GM12872 (cell line): ENCODE results near the gene SELENBP1.
A peak's percentile ranks its signal among the peaks of the same experiment; 100 is the strongest.

ENCODE experiments used
- CTCF ChIP-seq: IDR thresholded peaks from 3 replicates; pipeline ENCODE4 v1.5.1; 2011; ENCODE audit warnings: low read depth, mild to moderate bottlenecking, low read length, moderate library complexity; ENCODE audit not compliant: insufficient read depth

Gene SELENBP1

DNA sequence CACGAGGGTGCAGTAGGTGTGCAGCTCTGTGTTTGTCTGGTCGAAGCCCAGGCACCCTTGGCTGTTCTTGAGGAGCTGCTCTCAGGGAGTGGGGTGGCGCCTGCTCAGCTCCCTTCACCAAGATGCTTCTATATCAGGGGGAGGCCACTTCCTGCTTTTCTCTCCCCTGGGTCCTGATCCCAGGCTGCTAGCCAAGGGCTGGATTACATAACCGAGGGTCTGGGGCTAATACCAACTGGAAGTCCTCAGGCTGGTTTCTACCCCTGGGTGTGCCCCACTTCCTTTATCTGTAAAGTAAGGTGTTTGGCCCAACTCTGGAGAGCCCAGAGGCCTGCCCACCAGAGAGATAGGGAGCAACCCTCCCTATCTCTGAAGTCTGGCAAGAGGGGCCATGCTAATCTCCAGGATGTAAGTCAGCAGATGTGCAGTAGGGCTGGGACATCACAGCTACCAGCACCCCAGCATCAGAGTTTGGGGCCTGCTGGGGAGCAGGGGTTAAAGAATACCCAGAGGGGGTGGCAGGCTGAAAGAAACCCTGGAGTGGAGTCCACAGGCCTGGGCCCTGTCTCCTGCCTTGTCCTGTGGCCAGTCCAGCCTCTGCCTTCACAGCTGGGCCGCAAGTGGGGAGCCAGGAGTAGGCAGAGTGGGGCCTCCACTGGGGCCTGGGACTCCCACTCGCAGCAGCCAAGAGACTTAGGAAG is 2.1 kb downstream of the SELENBP1 start:
- TF ChIP-seq CTCF, result no peak

GRCh38 chr1:151369621-151370048 is 2.9 kb downstream of the SELENBP1 start:
- TF ChIP-seq CTCF, result no peak

- no peak for TF ChIP-seq CTCF
These were observed 3.2 kb downstream of the SELENBP1 start for GRCh38 chr1:151369302-151369610.

GRCh38 chr1:151368393-151369301 is 3.9 kb downstream of the SELENBP1 start:
- no peak for TF ChIP-seq CTCF

DNA sequence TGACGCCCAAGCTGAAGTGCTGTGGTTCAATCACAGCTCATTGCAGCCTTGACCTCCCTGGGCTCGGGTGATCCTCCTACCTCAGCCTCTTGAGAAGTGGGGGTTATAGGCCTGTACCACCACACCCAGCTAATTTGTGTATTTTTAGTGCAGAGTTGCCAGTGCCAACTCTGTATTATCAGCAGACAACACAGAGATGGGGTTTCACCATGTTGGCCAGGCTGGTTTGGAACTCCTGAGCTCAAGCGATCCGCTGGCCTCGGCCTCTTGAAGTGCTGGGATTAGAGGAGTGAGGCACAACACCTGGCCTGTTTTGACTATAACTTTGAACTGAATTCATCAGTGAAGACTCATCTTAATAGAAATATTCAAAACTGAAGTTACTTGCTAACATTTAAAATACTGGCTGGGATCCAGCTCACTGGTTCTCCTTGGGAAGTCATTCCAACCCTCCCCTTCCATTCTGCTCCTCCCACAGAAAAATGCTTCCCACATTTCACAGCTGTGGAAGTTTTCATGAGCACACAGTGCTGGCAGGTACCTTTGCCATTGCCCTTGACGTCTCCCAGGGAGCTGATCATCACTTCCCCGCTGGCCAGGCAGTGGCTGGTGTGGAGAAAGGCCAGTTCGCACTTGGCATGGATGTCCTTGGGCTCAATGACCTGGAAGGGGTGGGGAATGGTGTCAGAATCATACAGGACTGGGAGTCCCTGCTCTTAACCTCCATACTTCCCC is 4.7 kb downstream of the SELENBP1 start:
- no peak for TF ChIP-seq CTCF

DNA sequence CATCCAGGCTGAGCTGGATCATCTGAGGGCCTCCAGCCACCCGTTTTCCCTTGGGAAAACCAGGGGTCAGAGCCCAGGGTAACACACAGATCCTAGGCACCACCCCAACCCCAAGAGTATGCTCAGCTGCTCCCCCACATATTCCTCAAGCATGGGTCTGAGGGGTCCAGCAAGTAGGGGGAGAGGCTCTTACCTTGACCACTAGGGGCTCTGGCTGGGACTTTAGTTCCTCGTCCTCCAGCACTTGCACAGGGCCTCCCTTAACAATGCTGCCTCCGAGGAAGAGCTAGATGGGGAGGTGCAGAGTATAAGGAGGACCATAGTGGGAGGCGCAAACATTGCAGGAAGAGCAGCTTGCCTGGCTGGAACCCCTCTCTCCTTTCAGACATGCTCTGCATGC is 7.5 kb downstream of the SELENBP1 start:
- TF ChIP-seq CTCF, result peak; percentile 34; the same call in 1 of the 3 replicates
